H1 (cell line): ENCODE data around the gene PTGES. TPM values are rescaled to one million over a fixed set of nuclear protein-coding genes. Genes with fewer than 3 reads are reported as not detected.

ENCODE experiments used
- CTCF ChIA-PET: fragments of 300-600 bp; sonication (Branson Sonifier 250); formaldehyde crosslinking; loops from one replicate; lab custom pipeline; 2021; ENCODE audit not compliant: partially characterized antibody; lab: Charles Lee
- POLR2A ChIA-PET: fragments of 300-600 bp; sonication (Branson Sonifier 250); formaldehyde crosslinking; loops from one replicate; lab custom pipeline; 2021; ENCODE audit warnings: inconsistent platforms; ENCODE audit not compliant: partially characterized antibody; lab: Charles Lee
- DNase-seq, 2 experiments: peaks; one replicate each; pipeline versions ENCODE4 v3.0.0 to v3.0.0-alpha.2; 2010 to 2022; ENCODE audit warnings: low spot score in 2 of 2, low read depth in 1 of 2, mixed read lengths in 1 of 2
- FAIRE-seq: peaks from 2 replicates; lab custom pipeline; 2011; peaks lifted over from hg19 to GRCh38; lab: Jason Lieb, UNC
- H2AFZ ChIP-seq: 2 replicates; pipeline ENCODE4 v1.8.1; 2012; ENCODE audit warnings: low read length, inconsistent platforms
- H2AK5ac ChIP-seq: 2 replicates; pipeline ENCODE4 v1.6.1; 2013; ENCODE audit warnings: low read depth, low read length
- H2BK120ac ChIP-seq: replicated peaks from 2 replicates; pipeline ENCODE3; 2013; ENCODE audit warnings: low read depth, low read length, inconsistent platforms
- H2BK12ac ChIP-seq: 2 replicates; pipeline ENCODE4 v1.6.1; 2013; ENCODE audit warnings: low read depth, low read length
- H2BK15ac ChIP-seq: 2 replicates; pipeline ENCODE4 v1.6.1; 2013; ENCODE audit warnings: low read length
- H2BK20ac ChIP-seq: 2 replicates; pipeline ENCODE4 v1.6.1; 2013; ENCODE audit warnings: low read length
- H2BK5ac ChIP-seq: 2 replicates; pipeline ENCODE4 v1.6.1; 2013; ENCODE audit warnings: low read depth, low read length
- H3K14ac ChIP-seq: 2 replicates; pipeline ENCODE4 v1.6.1; 2013; ENCODE audit warnings: inconsistent platforms; ENCODE audit not compliant: insufficient read length
- H3K18ac ChIP-seq: 2 replicates; pipeline ENCODE4 v1.6.1; 2013; ENCODE audit warnings: low read length; ENCODE audit errors: extremely low read depth
- H3K23ac ChIP-seq: 2 replicates; pipeline ENCODE4 v1.6.1; 2013; ENCODE audit warnings: inconsistent platforms; ENCODE audit not compliant: insufficient read length
- H3K23me2 ChIP-seq: 2 replicates; pipeline ENCODE4 v1.6.1; 2013; ENCODE audit warnings: low read depth, low read length
- H3K27ac ChIP-seq: 2 replicates; pipeline ENCODE4 v1.6.1; 2011; ENCODE audit warnings: low read depth, low read length, inconsistent platforms
- H3K27me3 ChIP-seq, 4 experiments: replicated peaks in 1 of 4; 1 replicate in 1 of 4; 2 replicates in 3 of 4; pipeline versions ENCODE4 v1.6.1 to v1.8.1; 2011 to 2013; ENCODE audit warnings: low read length in 3 of 4, mild to moderate bottlenecking in 3 of 4, inconsistent platforms in 2 of 4, mixed read lengths in 2 of 4, moderate library complexity in 1 of 4; ENCODE audit not compliant: control insufficient read depth in 3 of 4, insufficient read depth in 3 of 4; ENCODE audit errors: extremely low read depth in 1 of 4
- H3K36me3 ChIP-seq, 4 experiments: 2 replicates each; pipeline versions ENCODE4 v1.6.1 to v1.8.1; 2011 to 2013; ENCODE audit warnings: mild to moderate bottlenecking in 4 of 4, low read length in 3 of 4, moderate library complexity in 2 of 4, control low read depth in 1 of 4, inconsistent platforms in 1 of 4; ENCODE audit not compliant: insufficient read depth in 4 of 4, control insufficient read depth in 2 of 4
- H3K4ac ChIP-seq: replicated peaks from 2 replicates; pipeline ENCODE3; 2013; ENCODE audit warnings: low read length, low read depth, mixed read lengths, inconsistent platforms; ENCODE audit not compliant: insufficient read length
- H3K4me1 ChIP-seq, 4 experiments: replicated peaks in 1 of 4; 1 replicate in 1 of 4; 2 replicates in 3 of 4; pipeline versions ENCODE4 v1.6.1 to v1.8.1; 2011 to 2013; ENCODE audit warnings: low read length in 3 of 4, inconsistent platforms in 2 of 4, mixed read lengths in 1 of 4; ENCODE audit not compliant: insufficient read depth in 4 of 4, control insufficient read depth in 3 of 4
- H3K4me2 ChIP-seq, 2 experiments: 2 replicates each; pipeline versions ENCODE4 v1.6.1 to v1.8.1; 2011 to 2013; ENCODE audit warnings: low read depth in 2 of 2, low read length in 2 of 2, control low read depth in 1 of 2, inconsistent platforms in 1 of 2, mild to moderate bottlenecking in 1 of 2; ENCODE audit not compliant: insufficient read depth in 1 of 2
- H3K4me3 ChIP-seq, 4 experiments: fragments of 200-600, 300-600 bp in 1 of 4; sonication (generic), shearing (Covaris generic), sonication (Bioruptor Twin) in 1 of 4; 2 replicates each; pipeline versions ENCODE4 v1.5.1 to v1.8.1; 2011 to 2016; ENCODE audit warnings: low read length in 4 of 4, low read depth in 3 of 4, control low read depth in 2 of 4, inconsistent platforms in 2 of 4, mild to moderate bottlenecking in 2 of 4, mixed read lengths in 1 of 4, moderate library complexity in 1 of 4; ENCODE audit not compliant: insufficient read depth in 2 of 4; ENCODE audit errors: extremely low read depth in 1 of 4
- H3K56ac ChIP-seq: replicated peaks from 2 replicates; pipeline ENCODE3; 2013; ENCODE audit warnings: low read depth, mild to moderate bottlenecking, mixed read lengths, low read length, inconsistent platforms; ENCODE audit not compliant: insufficient read length
- H3K79me1 ChIP-seq: 2 replicates; pipeline ENCODE4 v1.6.1; 2013; ENCODE audit warnings: low read depth, low read length, control low read depth
- H3K79me2 ChIP-seq, 2 experiments: 2 replicates each; pipeline versions ENCODE4 v1.6.1 to v1.8.1; 2012 to 2013; ENCODE audit warnings: low read length in 2 of 2, mild to moderate bottlenecking in 2 of 2, inconsistent platforms in 1 of 2; ENCODE audit not compliant: insufficient read depth in 2 of 2, control insufficient read depth in 1 of 2
- H3K9ac ChIP-seq, 4 experiments: replicated peaks in 1 of 4; 1 replicate in 1 of 4; 2 replicates in 3 of 4; pipeline versions ENCODE4 v1.6.1 to v1.8.1; 2011 to 2013; ENCODE audit warnings: low read depth in 3 of 4, low read length in 3 of 4, control low read depth in 2 of 4, mild to moderate bottlenecking in 2 of 4, moderate library complexity in 2 of 4, inconsistent platforms in 1 of 4; ENCODE audit errors: extremely low read depth in 1 of 4
- H3K9me3 ChIP-seq, 2 experiments: 2 replicates each; pipeline versions ENCODE4 v1.6.1 to v1.8.1; 2012 to 2013; ENCODE audit warnings: mild to moderate bottlenecking in 2 of 2, moderate library complexity in 2 of 2, control low read depth in 1 of 2, inconsistent platforms in 1 of 2, low read depth in 1 of 2, low read length in 1 of 2, mixed read lengths in 1 of 2; ENCODE audit not compliant: insufficient read depth in 2 of 2
- H4K20me1 ChIP-seq, 2 experiments: replicated peaks in 1 of 2; 2 replicates each; pipeline versions ENCODE3 to v1.8.1; 2011 to 2013; ENCODE audit warnings: inconsistent platforms in 2 of 2, low read length in 2 of 2, mild to moderate bottlenecking in 1 of 2; ENCODE audit not compliant: insufficient read depth in 2 of 2, control insufficient read depth in 1 of 2
- H4K5ac ChIP-seq: 2 replicates; pipeline ENCODE4 v1.6.1; 2013; ENCODE audit warnings: low read length, low read depth, mixed read lengths, inconsistent platforms; ENCODE audit not compliant: insufficient read length
- H4K8ac ChIP-seq: 2 replicates; pipeline ENCODE4 v1.8.0; 2013; ENCODE audit warnings: mild to moderate bottlenecking, moderate library complexity, low read length, inconsistent platforms; ENCODE audit not compliant: insufficient read depth; ENCODE audit errors: extremely low read depth
- H4K91ac ChIP-seq: replicated peaks from 2 replicates; pipeline ENCODE3; 2013; ENCODE audit warnings: low read length, mixed read lengths, inconsistent platforms; ENCODE audit not compliant: insufficient read length
- CEBPB ChIP-seq: IDR thresholded peaks from 2 replicates; pipeline ENCODE4 v1.6.1; 2012; ENCODE audit warnings: low read depth, low read length
- E2F6 ChIP-seq: IDR thresholded peaks from 2 replicates; pipeline ENCODE4 v1.6.1; 2012; ENCODE audit warnings: inconsistent platforms
- HDAC2 ChIP-seq, 2 experiments: fragments of 300-600 bp in 1 of 2; sonication (generic) in 1 of 2; IDR thresholded peaks; 2 replicates each; pipeline ENCODE4 v1.6.1; 2011 to 2012; ENCODE audit warnings: low read depth in 2 of 2, low read length in 2 of 2, mild to moderate bottlenecking in 2 of 2, moderate library complexity in 2 of 2, borderline replicate concordance in 1 of 2, inconsistent platforms in 1 of 2
- KDM1A ChIP-seq: fragments of 200-600, 300-600 bp; sonication (generic); IDR thresholded peaks from 2 replicates; pipeline ENCODE4 v1.7.1; 2016; ENCODE audit warnings: mild to moderate bottlenecking, low read length, borderline replicate concordance
- MAX ChIP-seq: IDR thresholded peaks from 2 replicates; pipeline ENCODE4 v1.6.1; 2012; ENCODE audit warnings: inconsistent platforms
- RAD21 ChIP-seq, 2 experiments: IDR thresholded peaks in 1 of 2; conservative IDR thresholded peaks in 1 of 2; 2 replicates each; pipeline ENCODE4 v1.6.1; 2011; ENCODE audit warnings: low read depth in 2 of 2, low read length in 2 of 2, improper control_type of control experiment in 1 of 2, inconsistent platforms in 1 of 2, mild to moderate bottlenecking in 1 of 2, moderate library complexity in 1 of 2
- RXRA ChIP-seq: IDR thresholded peaks from 2 replicates; pipeline ENCODE4 v1.6.1; 2011; ENCODE audit warnings: low read depth, mild to moderate bottlenecking, low read length, moderate library complexity; ENCODE audit not compliant: insufficient read depth
- TAF1 ChIP-seq: IDR thresholded peaks from 2 replicates; pipeline ENCODE4 v1.6.1; 2011; ENCODE audit warnings: mild to moderate bottlenecking, low read depth, low read length
- WGBS, 2 experiments: shearing (Covaris generic) in 1 of 2; methylation state at CpG; one replicate each; pipeline versions ENCODE4 v1.1.6 to v1.1.7; 2013 to 2015; ENCODE audit warnings: low lambda C conversion rate in 2 of 2, mixed read lengths in 2 of 2, inconsistent platforms in 1 of 2, low coverage in 1 of 2, missing lambda C conversion rate in 1 of 2; ENCODE audit not compliant: insufficient replicate concordance in 2 of 2, insufficient coverage in 1 of 2, insufficient read length in 1 of 2; ENCODE audit errors: extremely low coverage in 1 of 2, missing lambda C conversion rate in 1 of 2; 5-methylcytosine and 5-hydroxymethylcytosine counted together
- polyA plus RNA-seq, 7 experiments: library from polyadenylated mRNA; depleted of rRNA in 3 of 7; stranded (reverse) in 5 of 7; unstranded in 2 of 7; fragments of >200 nt in 5 of 7; fragments of 200-250 nt in 2 of 7; gene quantifications; 1 replicate in 5 of 7; 2 replicates in 1 of 7; 4 replicates in 1 of 7; pipeline versions ENCODE4 v1.2.1 to v1.2.3, GENCODE V29; 2011 to 2013; ENCODE audit warnings: missing spikeins in 2 of 7, mixed read lengths in 2 of 7
- total RNA-seq: library from RNA; stranded (reverse); fragmentation: NEBNext Ultra II Directional; extraction: Animal tissue kit (Norgen Biotek cat#: 25700); gene quantifications from 2 replicates; pipeline ENCODE4 v1.2.1, GENCODE V29; 2021

The PTGES gene
- total and polyA plus RNA-seq, 2 of the 8 experiments (the other 6 are each of a cell fraction or from before 2014, with no cell fraction given) = 3.2 to 5.1 TPM

- FAIRE-seq = no peak
- DNase-seq = peak in 1 of 2 experiments; percentile 84
- ChIA-PET POLR2A (interaction anchor here (0.8 to 0.9 kb wide), 2 partner anchors 10 to 18 kb away, joined by 3 to 4 read pairs; no protein-coding TSS in a partner anchor), CTCF (interaction anchor here (0.6 to 11.8 kb wide), 34 partner anchors 8 to 1591 kb away, joined by 3 to 189 read pairs (median 4); partner anchors contain the start of gene ASB6)
- no peaks in the 10 kb centered on the region for H3K36me3 ChIP-seq
- no peaks in the 10 kb centered on the region for H3K79me2 ChIP-seq
- H3K4me3 ChIP-seq = no peak overlapping the region
- no peak overlapping the region for H3K9ac ChIP-seq
- H3K4me2 ChIP-seq = no peak overlapping the region
- H2BK5ac ChIP-seq = no peak overlapping the region
- H3K18ac ChIP-seq = no peak overlapping the region
- no peaks in the 10 kb centered on the region for H3K9me3 ChIP-seq
- H2BK15ac ChIP-seq = no peak overlapping the region
- H3K4ac ChIP-seq = no peak overlapping the region
- H3K4me1 ChIP-seq = peaks cover 0 to 3% (median 0%) of the 10 kb centered on the region in 4 experiments; a peak in 1 of 7 replicates
- H2BK12ac ChIP-seq = no peak overlapping the region
- H2BK120ac ChIP-seq = no peak overlapping the region
- no peaks in the 10 kb centered on the region for H3K79me1 ChIP-seq
- H2AFZ ChIP-seq = no peak overlapping the region
- no peak overlapping the region for H3K56ac ChIP-seq
- no peak overlapping the region for H4K91ac ChIP-seq
- H3K27me3 ChIP-seq = 0 out of 7 replicates have a peak, but pooled peaks cover 0 to 4% (median 0%) of the 10 kb centered on the region in 4 experiments
- H3K14ac ChIP-seq = no peak overlapping the region
- H4K20me1 ChIP-seq = peaks cover 0 to 2% of the 10 kb centered on the region in 2 experiments
- no peak overlapping the region for H3K23ac ChIP-seq
- no peaks in the 10 kb centered on the region for H3K23me2 ChIP-seq
- H2AK5ac ChIP-seq = no peak overlapping the region
- H4K5ac ChIP-seq = no peak overlapping the region
- WGBS, 2 experiments = 84% methylated on average over 19 of the region's 31 CpGs; no CpG with 5 or more reads in 1 of the 2 experiments
- H4K8ac ChIP-seq = no peak overlapping the region; the same call in 1 of the 2 replicates
- H3K27ac ChIP-seq = no peak overlapping the region
- H2BK20ac ChIP-seq = no peak overlapping the region
- peak; percentile 65; the same call in 1 of the 2 replicates for TF ChIP-seq E2F6
- peak in 1 of 2 experiments; percentile 69; a peak in 1 of 4 replicates for TF ChIP-seq HDAC2 (IDR thresholded peaks at IDR 0.05; ENCODE audit: borderline replicate concordance in 1 of 2, low read depth in 2 of 2, low read length in 2 of 2)
- TF ChIP-seq TAF1 = no peak
- no peak for TF ChIP-seq CEBPB
- no peak for TF ChIP-seq RXRA
- TF ChIP-seq KDM1A = peak; percentile 96
- peak; percentile 30; the same call in 1 of the 2 replicates for TF ChIP-seq MAX
- TF ChIP-seq RAD21 (IDR thresholded peaks at IDR 0.05 in 1 of 2, conservative IDR thresholded peaks at IDR 0.05 in 1 of 2; ENCODE audit: low read depth in 2 of 2, low read length in 2 of 2) = peak; percentile 32 to 58; a peak in 3 of 4 replicates
These were observed 32.5 kb downstream of the PTGES start for GRCh38 chr9:129720181-129720864.
